WTC11 (cell line): ENCODE data around the gene VSTM2L. TPM values are rescaled to one million over a fixed set of nuclear protein-coding genes. Genes with fewer than 3 reads are reported as not detected.

ENCODE experiments used
- ATAC-seq: fragments of 200-7000 bp; cut with Tn5 transposase; 2 replicates; pipeline ENCODE4 v1.10.0; 2021; ENCODE audit warnings: mild to moderate bottlenecking, moderate library complexity
- CTCF ChIA-PET: fragments of 300-600 bp; sonication (Branson Sonifier 250); formaldehyde crosslinking; loops from one replicate; lab custom pipeline; 2021; ENCODE audit warnings: antibody characterized with exemption; lab: Charles Lee
- POLR2A ChIA-PET: fragments of 350-600 bp; sonication (Branson Sonifier 250); formaldehyde crosslinking; loops from one replicate; lab custom pipeline; 2021; ENCODE audit warnings: antibody characterized with exemption; lab: Charles Lee
- DNase-seq: peaks from one replicate; pipeline ENCODE4 v3.0.0; 2021; ENCODE audit warnings: low spot score
- H3K27ac Mint-ChIP-seq: 2 replicates; pipeline ENCODE4 v1.8.0; 2021; ENCODE audit warnings: mixed read lengths
- H3K27me3 Mint-ChIP-seq: 2 replicates; pipeline ENCODE4 v1.8.0; 2021; ENCODE audit warnings: low read depth, mild to moderate bottlenecking, moderate library complexity, mixed read lengths
- H3K36me3 Mint-ChIP-seq: 2 replicates; pipeline ENCODE4 v1.8.0; 2021; ENCODE audit warnings: mixed read lengths
- H3K4me1 Mint-ChIP-seq: 2 replicates; pipeline ENCODE4 v1.8.0; 2022; ENCODE audit warnings: mixed read lengths
- H3K4me3 Mint-ChIP-seq: 2 replicates; pipeline ENCODE4 v1.8.0; 2021; ENCODE audit warnings: mild to moderate bottlenecking, moderate library complexity, mixed read lengths
- H3K9me3 Mint-ChIP-seq: 2 replicates; pipeline ENCODE4 v1.8.0; 2021; ENCODE audit warnings: mixed read lengths
- ATF1 ChIP-seq: sonication (generic); formaldehyde crosslinking; IDR thresholded peaks from 2 replicates; pipeline ENCODE4 v1.8.1; 2023; ENCODE audit warnings: mild to moderate bottlenecking, moderate library complexity, missing genetic modification reagents
- CDX4 ChIP-seq: fragments of 250-450 bp; sonication (Bioruptor Pico); IDR thresholded peaks from 2 replicates; pipeline ENCODE4 v1.9.0; 2021; ENCODE audit warnings: moderate library complexity, mild to moderate bottlenecking, inconsistent platforms, borderline replicate concordance
- CREB1 ChIP-seq: sonication (generic); formaldehyde crosslinking; IDR thresholded peaks from 2 replicates; pipeline ENCODE4 v1.8.0; 2023; ENCODE audit warnings: mild to moderate bottlenecking, missing genetic modification reagents
- E2F5 ChIP-seq: sonication (generic); formaldehyde crosslinking; IDR thresholded peaks from 2 replicates; pipeline ENCODE4 v1.8.1; 2022; ENCODE audit warnings: mild to moderate bottlenecking, moderate library complexity, missing genetic modification reagents
- EMX1 ChIP-seq: fragments of 250-450 bp; sonication (Bioruptor Pico); IDR thresholded peaks from 2 replicates; pipeline ENCODE4 v1.8.0; 2021; ENCODE audit warnings: mild to moderate bottlenecking
- FOXJ3 ChIP-seq: sonication (generic); formaldehyde crosslinking; IDR thresholded peaks from 2 replicates; pipeline ENCODE4 v1.9.0; 2021; ENCODE audit warnings: missing genetic modification reagents, mild to moderate bottlenecking, borderline replicate concordance
- HMGA2 ChIP-seq: fragments of 250-450 bp; sonication (Bioruptor Pico); IDR thresholded peaks from 2 replicates; pipeline ENCODE4 v1.4.0; 2021; ENCODE audit warnings: mild to moderate bottlenecking, moderate library complexity
- IRF2 ChIP-seq: sonication (generic); formaldehyde crosslinking; IDR thresholded peaks from 2 replicates; pipeline ENCODE4 v1.8.0; 2022; ENCODE audit warnings: low read depth, missing genetic modification reagents, borderline replicate concordance
- MLX ChIP-seq: sonication (generic); formaldehyde crosslinking; IDR thresholded peaks from 2 replicates; pipeline ENCODE4 v1.8.1; 2023; ENCODE audit warnings: mild to moderate bottlenecking, missing genetic modification reagents, moderate library complexity
- MYBL2 ChIP-seq: sonication (generic); formaldehyde crosslinking; IDR thresholded peaks from 2 replicates; pipeline ENCODE4 v1.8.1; 2023; ENCODE audit warnings: mild to moderate bottlenecking, moderate library complexity, missing genetic modification reagents
- NR2C2 ChIP-seq: sonication (generic); formaldehyde crosslinking; IDR thresholded peaks from 2 replicates; pipeline ENCODE4 v1.8.0; 2022; ENCODE audit warnings: mild to moderate bottlenecking, missing genetic modification reagents
- OVOL2 ChIP-seq: fragments of 250-450 bp; sonication (Bioruptor Pico); IDR thresholded peaks from 2 replicates; pipeline ENCODE4 v1.9.0; 2021; ENCODE audit warnings: mild to moderate bottlenecking, borderline replicate concordance
- RORB ChIP-seq: fragments of 250-450 bp; sonication (Bioruptor Pico); IDR thresholded peaks from 2 replicates; pipeline ENCODE4 v1.9.0; 2021; ENCODE audit warnings: mild to moderate bottlenecking
- SMAD4 ChIP-seq: sonication (generic); formaldehyde crosslinking; IDR thresholded peaks from 2 replicates; pipeline ENCODE4 v1.8.0; 2022; ENCODE audit warnings: mild to moderate bottlenecking, missing genetic modification reagents
- TEAD4 ChIP-seq: sonication (generic); formaldehyde crosslinking; IDR thresholded peaks from 2 replicates; pipeline ENCODE4 v1.8.0; 2022; ENCODE audit warnings: mild to moderate bottlenecking, missing genetic modification reagents
- TP53 ChIP-seq: sonication (generic); formaldehyde crosslinking; IDR thresholded peaks from 2 replicates; pipeline ENCODE4 v1.8.1; 2023; ENCODE audit warnings: mild to moderate bottlenecking, missing genetic modification reagents
- USF2 ChIP-seq: sonication (generic); formaldehyde crosslinking; IDR thresholded peaks from 2 replicates; pipeline ENCODE4 v1.8.1; 2023; ENCODE audit warnings: mild to moderate bottlenecking, missing genetic modification reagents, moderate library complexity
- ZMAT4 ChIP-seq: fragments of 250-450 bp; sonication (Bioruptor Pico); IDR thresholded peaks from 2 replicates; pipeline ENCODE4 v1.9.0; 2021; ENCODE audit warnings: mild to moderate bottlenecking
- ZNF263 ChIP-seq: sonication (generic); formaldehyde crosslinking; IDR thresholded peaks from 2 replicates; pipeline ENCODE4 v1.8.1; 2022; ENCODE audit warnings: low read depth, mild to moderate bottlenecking, moderate library complexity, missing genetic modification reagents
- total RNA-seq: library from RNA; stranded (reverse); gene quantifications from 3 replicates; pipeline ENCODE4 v1.2.3, GENCODE V29; 2021
- TF ChIP-seq, protein P1 (sequence below): sonication (generic); formaldehyde crosslinking; IDR thresholded peaks from 2 replicates; pipeline ENCODE4 v1.8.1; 2022; ENCODE audit warnings: low read depth, mild to moderate bottlenecking, moderate library complexity, missing genetic modification reagents, borderline replicate concordance
- TF ChIP-seq, protein P2 (sequence below): sonication (generic); formaldehyde crosslinking; IDR thresholded peaks from 2 replicates; pipeline ENCODE4 v1.8.0; 2023; ENCODE audit warnings: missing genetic modification reagents

The VSTM2L gene
- total RNA-seq, 1 experiment from 2014 or later: 1.9 TPM

DNA sequence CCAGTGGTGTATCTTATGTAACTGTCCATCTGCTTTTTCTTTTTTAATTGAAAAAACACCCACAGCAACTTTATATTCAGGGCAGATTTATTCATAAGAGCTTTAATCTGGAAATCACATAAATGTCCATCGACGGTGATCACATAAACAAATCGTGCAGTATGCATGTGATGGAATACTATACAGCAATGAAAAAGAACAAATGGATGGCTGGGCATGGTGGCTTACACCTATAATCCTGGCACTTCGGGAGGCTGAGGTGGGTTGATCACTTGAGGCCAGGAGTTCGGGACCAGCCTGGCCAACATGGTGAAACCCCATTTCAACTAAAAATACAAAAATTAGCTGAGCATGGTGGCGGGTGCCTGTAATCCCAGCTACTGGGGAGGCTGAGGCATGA lies 39.1 kb downstream of the VSTM2L start (continued):
- no peak for TF ChIP-seq USF2 (CRISPR knock-in tag)
- TF ChIP-seq CDX4 (CRISPR knock-in tag): no peak
- TF ChIP-seq FOXJ3 (CRISPR knock-in tag): no peak
- TF ChIP-seq RORB: no peak
- TF ChIP-seq OVOL2: no peak
- TF ChIP-seq MLX (CRISPR knock-in tag): no peak
- no peak for TF ChIP-seq ATF1
- TF ChIP-seq IRF2 (CRISPR knock-in tag): no peak

DNA sequence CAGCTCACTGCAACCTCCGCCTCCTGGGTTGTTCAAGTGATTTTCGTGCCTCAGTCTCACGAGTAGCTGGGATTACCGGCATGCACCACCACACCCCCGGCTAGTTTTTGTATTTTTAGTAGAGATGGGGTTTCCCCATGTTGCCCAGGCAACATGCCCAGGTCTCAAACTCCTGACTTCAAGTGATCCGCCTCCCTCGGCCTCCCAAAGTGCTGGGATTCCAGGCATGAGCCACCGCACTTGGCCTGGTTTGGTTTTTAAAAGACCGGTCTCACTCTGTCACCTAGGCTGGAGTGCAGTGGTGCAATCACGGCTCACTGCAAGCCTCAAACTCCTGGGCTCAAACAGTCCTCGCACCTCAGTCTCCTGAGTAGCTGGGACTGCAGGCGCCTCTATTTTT lies 40.1 kb downstream of the VSTM2L start:
- Mint-ChIP-seq H3K27me3 (no peaks in the 10 kb centered on the region; the same call in 1 of the 2 replicates), H3K4me1 (peaks cover 3% of the 10 kb centered on the region; the same call in 1 of the 2 replicates), H3K9me3 (peaks cover 8% of the 10 kb centered on the region), H3K36me3 (peaks cover 2% of the 10 kb centered on the region; the same call in 1 of the 2 replicates), H3K27ac (no peak overlapping the region), H3K4me3 (no peak overlapping the region)
- ChIA-PET CTCF (interaction anchor here (0.5 to 3.1 kb wide), 16 partner anchors 9 to 840 kb away, joined by 3 to 14 read pairs (median 7); no protein-coding TSS in a partner anchor), POLR2A (no interaction called here)
- DNase-seq: no peak
- ATAC-seq: no peak
- TF ChIP-seq E2F5 (no peak), NR2C2 (CRISPR knock-in tag) (no peak), ZNF263 (no peak), TP53 (CRISPR knock-in tag) (no peak), SMAD4 (CRISPR knock-in tag) (no peak), CREB1 (no peak), ZMAT4 (CRISPR knock-in tag) (no peak)
- TF ChIP-seq, protein P1, sequence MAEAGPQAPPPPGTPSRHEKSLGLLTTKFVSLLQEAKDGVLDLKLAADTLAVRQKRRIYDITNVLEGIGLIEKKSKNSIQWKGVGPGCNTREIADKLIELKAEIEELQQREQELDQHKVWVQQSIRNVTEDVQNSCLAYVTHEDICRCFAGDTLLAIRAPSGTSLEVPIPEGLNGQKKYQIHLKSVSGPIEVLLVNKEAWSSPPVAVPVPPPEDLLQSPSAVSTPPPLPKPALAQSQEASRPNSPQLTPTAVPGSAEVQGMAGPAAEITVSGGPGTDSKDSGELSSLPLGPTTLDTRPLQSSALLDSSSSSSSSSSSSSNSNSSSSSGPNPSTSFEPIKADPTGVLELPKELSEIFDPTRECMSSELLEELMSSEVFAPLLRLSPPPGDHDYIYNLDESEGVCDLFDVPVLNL (CRISPR knock-in tag): no peak

GRCh38 chr20:37943501-37944455 lies 40.9 kb downstream of the VSTM2L start:
- H3K27ac Mint-ChIP-seq: no peak overlapping the region
- ATAC-seq (peak; percentile 69), DNase-seq (peak; percentile 50)
- no peak for TF ChIP-seq FOXJ3 (CRISPR knock-in tag)
- no peak for TF ChIP-seq HMGA2 (CRISPR knock-in tag)
- no peak for TF ChIP-seq RORB
- no peak for TF ChIP-seq TEAD4 (CRISPR knock-in tag)
- TF ChIP-seq, protein P2, sequence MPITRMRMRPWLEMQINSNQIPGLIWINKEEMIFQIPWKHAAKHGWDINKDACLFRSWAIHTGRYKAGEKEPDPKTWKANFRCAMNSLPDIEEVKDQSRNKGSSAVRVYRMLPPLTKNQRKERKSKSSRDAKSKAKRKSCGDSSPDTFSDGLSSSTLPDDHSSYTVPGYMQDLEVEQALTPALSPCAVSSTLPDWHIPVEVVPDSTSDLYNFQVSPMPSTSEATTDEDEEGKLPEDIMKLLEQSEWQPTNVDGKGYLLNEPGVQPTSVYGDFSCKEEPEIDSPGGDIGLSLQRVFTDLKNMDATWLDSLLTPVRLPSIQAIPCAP (CRISPR knock-in tag): no peak
- TF ChIP-seq MYBL2 (CRISPR knock-in tag): no peak
- no peak for TF ChIP-seq CDX4 (CRISPR knock-in tag)
- no peak for TF ChIP-seq EMX1 (CRISPR knock-in tag)
- POLR2A ChIA-PET: interaction anchor here (0.6 kb wide), 1 partner anchor 11 kb away, joined by 3 read pairs; no protein-coding TSS in a partner anchor
- peaks cover 3% of the 10 kb centered on the region; the same call in 1 of the 2 replicates for H3K4me1 Mint-ChIP-seq
- H3K9me3 Mint-ChIP-seq: peaks cover 13% of the 10 kb centered on the region
- CTCF ChIA-PET: interaction anchor here (0.5 to 3.1 kb wide), 32 partner anchors 10 to 1504 kb away, joined by 3 to 14 read pairs (median 4); no protein-coding TSS in a partner anchor
- H3K27me3 Mint-ChIP-seq: no peaks in the 10 kb centered on the region; the same call in 1 of the 2 replicates
- H3K36me3 Mint-ChIP-seq: peaks cover 2% of the 10 kb centered on the region; the same call in 1 of the 2 replicates
- no peak overlapping the region for H3K4me3 Mint-ChIP-seq
